SK-N-SH (cell line): ENCODE results near the gene OR51V1. TPM values are rescaled to one million over a fixed set of nuclear protein-coding genes. Genes with fewer than 3 reads are reported as not detected.

ENCODE experiments used
- CTCF ChIA-PET: fragments of 300-600, 350-600 bp; formaldehyde crosslinking; extraction: SDS; loops from one replicate; lab custom pipeline; 2021; lab: Yijun Ruan, JAX
- POLR2A ChIA-PET: fragments of 350-600 bp; sonication (Branson Sonifier 250); formaldehyde crosslinking; extraction: SDS; loops from one replicate; lab custom pipeline; 2020; ENCODE audit warnings: antibody characterized with exemption, inconsistent platforms; lab: Yijun Ruan, JAX
- DNase-seq: peaks from one replicate; pipeline ENCODE4 v3.0.0; 2012
- H2AFZ ChIP-seq: fragments of 200-600 bp; sonication (generic); 2 replicates; pipeline ENCODE4 v1.8.1; 2016; ENCODE audit warnings: antibody characterized with exemption, mild to moderate bottlenecking, low read depth
- H3F3A ChIP-seq: fragments of 200-600 bp; sonication (generic); replicated peaks from 2 replicates; pipeline ENCODE3; 2016; ENCODE audit warnings: antibody characterized with exemption, mild to moderate bottlenecking; ENCODE audit not compliant: insufficient read depth
- H3K27ac ChIP-seq, 2 experiments: fragments of 200-500 bp in 1 of 2; fragments of 200-600 bp in 1 of 2; sonication (Bioruptor generic) in 1 of 2; sonication (generic), shearing (Covaris generic) in 1 of 2; 2 replicates each; pipeline versions ENCODE4 v1.5.1 to v1.6.1; 2014 to 2016; ENCODE audit warnings: low read depth in 2 of 2, inconsistent platforms in 1 of 2, low read length in 1 of 2, mild to moderate bottlenecking in 1 of 2, mixed read lengths in 1 of 2
- H3K27me3 ChIP-seq: fragments of 200-600 bp; sonication (generic), shearing (Covaris generic); 2 replicates; pipeline ENCODE4 v1.6.1; 2016; ENCODE audit warnings: mixed run types; ENCODE audit not compliant: insufficient read depth
- H3K36me3 ChIP-seq, 2 experiments: fragments of 200-500 bp in 1 of 2; fragments of 200-600 bp in 1 of 2; sonication (Bioruptor generic) in 1 of 2; sonication (generic) in 1 of 2; replicated peaks in 1 of 2; 2 replicates each; pipeline versions ENCODE3 to v1.5.1; 2014 to 2016; ENCODE audit warnings: low read length in 1 of 2, mild to moderate bottlenecking in 1 of 2; ENCODE audit not compliant: insufficient read depth in 2 of 2, control insufficient read depth in 1 of 2
- H3K4me1 ChIP-seq, 2 experiments: fragments of 200-500 bp in 1 of 2; fragments of 200-600 bp in 1 of 2; sonication (Bioruptor generic) in 1 of 2; sonication (generic), shearing (Covaris generic) in 1 of 2; 2 replicates each; pipeline versions ENCODE4 v1.5.1 to v1.6.1; 2014 to 2016; ENCODE audit warnings: low read depth in 1 of 2, low read length in 1 of 2, mixed run types in 1 of 2; ENCODE audit not compliant: insufficient read depth in 2 of 2, control insufficient read depth in 1 of 2
- H3K4me2 ChIP-seq: fragments of 200-600 bp; sonication (generic), shearing (Covaris generic); 2 replicates; pipeline ENCODE4 v1.6.1; 2017; ENCODE audit warnings: mixed run types
- H3K4me3 ChIP-seq, 2 experiments: fragments of 200-500 bp in 1 of 2; fragments of 200-600 bp in 1 of 2; sonication (Bioruptor generic) in 1 of 2; sonication (generic), shearing (Covaris generic) in 1 of 2; 2 replicates each; pipeline versions ENCODE4 v1.5.1 to v1.8.1; 2014 to 2016; ENCODE audit warnings: low read depth in 2 of 2, inconsistent platforms in 1 of 2, low read length in 1 of 2, mild to moderate bottlenecking in 1 of 2, mixed read lengths in 1 of 2, moderate library complexity in 1 of 2
- H3K79me2 ChIP-seq: fragments of 200-600 bp; sonication (generic); 2 replicates; pipeline ENCODE4 v1.8.1; 2017; ENCODE audit warnings: mild to moderate bottlenecking; ENCODE audit not compliant: insufficient read depth
- H3K9ac ChIP-seq: fragments of 200-600 bp; sonication (generic); 2 replicates; pipeline ENCODE4 v1.6.1; 2017; ENCODE audit warnings: mixed run types
- H3K9me2 ChIP-seq: fragments of 200-600 bp; sonication (generic); 2 replicates; pipeline ENCODE4 v1.6.1; 2017; ENCODE audit warnings: mixed run types
- H3K9me3 ChIP-seq: fragments of 200-600 bp; sonication (generic); 2 replicates; pipeline ENCODE4 v1.6.1; 2017; ENCODE audit warnings: mixed run types, mild to moderate bottlenecking, moderate library complexity
- H4K20me1 ChIP-seq: fragments of 200-600 bp; sonication (generic); 2 replicates; pipeline ENCODE4 v1.6.1; 2017; ENCODE audit warnings: mild to moderate bottlenecking, mixed run types; ENCODE audit not compliant: insufficient read depth
- CHD2 ChIP-seq: fragments of 150-350 bp; IDR thresholded peaks from 2 replicates; pipeline ENCODE4 v1.6.1; 2018; ENCODE audit warnings: low read length; ENCODE audit not compliant: partially characterized antibody
- EP300 ChIP-seq, 2 experiments: IDR thresholded peaks; 2 replicates each; pipeline versions ENCODE4 v1.4.0 to v1.6.1; 2012; ENCODE audit warnings: borderline replicate concordance in 1 of 2, low read depth in 1 of 2, low read length in 1 of 2
- FOXM1 ChIP-seq: IDR thresholded peaks from 2 replicates; pipeline ENCODE4 v1.4.0; 2012; ENCODE audit warnings: low read depth, mild to moderate bottlenecking
- GABPA ChIP-seq: IDR thresholded peaks from 2 replicates; pipeline ENCODE4 v1.4.0; 2012; ENCODE audit warnings: low read depth, mild to moderate bottlenecking
- GATA2 ChIP-seq: sonication (generic); formaldehyde crosslinking; IDR thresholded peaks from 2 replicates; pipeline ENCODE4 v1.5.0; 2020; ENCODE audit warnings: mild to moderate bottlenecking, missing genetic modification reagents
- JUND ChIP-seq: IDR thresholded peaks from 2 replicates; pipeline ENCODE4 v1.4.0; 2012
- MEF2A ChIP-seq: IDR thresholded peaks from 2 replicates; pipeline ENCODE4 v1.4.0; 2012; ENCODE audit warnings: low read depth, borderline replicate concordance
- NFIC ChIP-seq: IDR thresholded peaks from 2 replicates; pipeline ENCODE4 v1.4.0; 2012; ENCODE audit warnings: borderline replicate concordance
- NRF1 ChIP-seq: IDR thresholded peaks from 2 replicates; pipeline ENCODE4 v1.6.1; 2012; ENCODE audit warnings: low read depth, mild to moderate bottlenecking, low read length
- RAD21 ChIP-seq: IDR thresholded peaks from 2 replicates; pipeline ENCODE4 v1.6.1; 2012; ENCODE audit warnings: mild to moderate bottlenecking, low read length
- SMC3 ChIP-seq: IDR thresholded peaks from 2 replicates; pipeline ENCODE4 v1.6.1; 2012; ENCODE audit warnings: low read depth, low read length, improper control_type of control experiment
- TAF1 ChIP-seq: IDR thresholded peaks from 2 replicates; pipeline ENCODE4 v1.6.1; 2012; ENCODE audit warnings: low read depth, mild to moderate bottlenecking, low read length, moderate library complexity, borderline replicate concordance
- WGBS: methylation state at CpG from one replicate; pipeline ENCODE4 v1.1.6; 2017; ENCODE audit warnings: low lambda C conversion rate; 5-methylcytosine and 5-hydroxymethylcytosine counted together
- polyA plus RNA-seq, 3 experiments: library from polyadenylated mRNA; depleted of rRNA; stranded (reverse); fragments of >200 nt; gene quantifications; 2 replicates each; pipeline ENCODE4 v1.2.3, GENCODE V29; 2012
- TF ChIP-seq, protein P1 (sequence below): fragments of 150-350 bp; IDR thresholded peaks from 2 replicates; pipeline ENCODE4 v1.6.1; 2017; ENCODE audit warnings: antibody characterized with exemption, low read length, low read depth, borderline replicate concordance
- TF ChIP-seq, protein P2 (sequence below): IDR thresholded peaks from 2 replicates; pipeline ENCODE4 v1.4.0; 2012; ENCODE audit warnings: low read depth
- TF ChIP-seq, protein P3 (sequence below): IDR thresholded peaks from 2 replicates; pipeline ENCODE4 v1.4.0; 2012; ENCODE audit warnings: low read depth, borderline replicate concordance
- TF ChIP-seq, protein P4 (sequence below): IDR thresholded peaks from 2 replicates; pipeline ENCODE4 v1.4.0; 2012; ENCODE audit warnings: low read depth, borderline replicate concordance
- TF ChIP-seq, protein P5 (sequence below): IDR thresholded peaks from 2 replicates; pipeline ENCODE4; 2012

OR51V1 gene
- polyA plus RNA-seq, 1 of the 3 experiments (the other 2 are of a cell fraction) = not detected

DNA sequence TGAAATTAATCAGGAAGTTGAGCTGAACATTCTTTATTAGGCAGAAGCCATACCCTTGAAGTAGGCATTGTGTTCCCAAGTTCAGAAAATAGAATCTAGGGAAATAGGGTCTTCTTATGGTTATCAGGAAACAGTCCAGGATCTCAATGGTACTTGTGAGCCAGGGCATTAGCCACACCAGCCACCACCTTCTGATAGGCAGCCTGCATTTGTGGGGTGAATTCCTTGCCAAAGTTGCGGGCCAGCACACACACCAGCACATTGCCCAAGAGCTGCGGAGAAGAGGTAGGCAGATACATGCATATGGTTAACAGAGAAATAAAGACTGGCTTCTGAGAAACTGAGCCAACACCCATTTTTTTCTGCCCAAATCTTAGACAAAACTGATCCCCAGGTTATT lies 32.3 kb upstream of the OR51V1 start (continued):
- TF ChIP-seq, protein P1, sequence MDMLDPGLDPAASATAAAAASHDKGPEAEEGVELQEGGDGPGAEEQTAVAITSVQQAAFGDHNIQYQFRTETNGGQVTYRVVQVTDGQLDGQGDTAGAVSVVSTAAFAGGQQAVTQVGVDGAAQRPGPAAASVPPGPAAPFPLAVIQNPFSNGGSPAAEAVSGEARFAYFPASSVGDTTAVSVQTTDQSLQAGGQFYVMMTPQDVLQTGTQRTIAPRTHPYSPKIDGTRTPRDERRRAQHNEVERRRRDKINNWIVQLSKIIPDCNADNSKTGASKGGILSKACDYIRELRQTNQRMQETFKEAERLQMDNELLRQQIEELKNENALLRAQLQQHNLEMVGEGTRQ = no peak
- TF ChIP-seq GATA2 (CRISPR knock-in tag) (no peak), GABPA (no peak), NRF1 (no peak), RAD21 (no peak), TAF1 (no peak)
- TF ChIP-seq, protein P2, sequence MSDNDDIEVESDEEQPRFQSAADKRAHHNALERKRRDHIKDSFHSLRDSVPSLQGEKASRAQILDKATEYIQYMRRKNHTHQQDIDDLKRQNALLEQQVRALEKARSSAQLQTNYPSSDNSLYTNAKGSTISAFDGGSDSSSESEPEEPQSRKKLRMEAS = no peak

DNA sequence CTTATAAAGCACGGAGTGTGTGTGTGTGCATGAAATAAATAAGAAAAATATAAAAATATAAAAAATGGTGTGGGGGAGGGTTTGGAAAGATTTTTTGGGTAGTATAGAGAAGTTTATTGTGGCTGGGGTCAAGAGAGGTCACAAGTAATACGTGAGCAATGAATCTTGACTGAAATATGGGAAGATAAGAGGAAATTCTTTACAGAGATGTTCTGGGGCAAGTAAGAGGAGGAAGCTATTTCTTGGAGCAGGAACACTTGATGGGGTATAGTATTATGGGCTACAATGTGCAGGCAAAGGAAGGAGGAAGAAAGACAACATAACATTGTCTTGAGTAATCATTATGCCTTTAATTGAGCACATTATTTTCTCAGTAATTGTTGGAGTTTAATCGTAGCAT lies 31.7 kb upstream of the OR51V1 start:
- no peak overlapping the region for H3K4me3 ChIP-seq
- H3K4me1 ChIP-seq = no peaks in the 10 kb centered on the region
- H3K36me3 ChIP-seq = no peaks in the 10 kb centered on the region
- no peaks in the 10 kb centered on the region for H3K27me3 ChIP-seq
- TF ChIP-seq CHD2 = no peak
- TF ChIP-seq SMC3 = no peak
- H3K9ac ChIP-seq = no peak overlapping the region
- no peaks in the 10 kb centered on the region for H3K9me2 ChIP-seq
- no peaks in the 10 kb centered on the region for H4K20me1 ChIP-seq
- DNase-seq = no peak
- H3F3A ChIP-seq = no peaks in the 10 kb centered on the region
- H3K79me2 ChIP-seq = no peaks in the 10 kb centered on the region
- 10% methylated on average over 3 of the region's 3 CpGs for WGBS
- CTCF ChIA-PET = no interaction called here
- H2AFZ ChIP-seq = no peak overlapping the region
- H3K4me2 ChIP-seq = no peak overlapping the region
- no peak overlapping the region for H3K27ac ChIP-seq
- no peaks in the 10 kb centered on the region for H3K9me3 ChIP-seq
- POLR2A ChIA-PET = no interaction called here

DNA sequence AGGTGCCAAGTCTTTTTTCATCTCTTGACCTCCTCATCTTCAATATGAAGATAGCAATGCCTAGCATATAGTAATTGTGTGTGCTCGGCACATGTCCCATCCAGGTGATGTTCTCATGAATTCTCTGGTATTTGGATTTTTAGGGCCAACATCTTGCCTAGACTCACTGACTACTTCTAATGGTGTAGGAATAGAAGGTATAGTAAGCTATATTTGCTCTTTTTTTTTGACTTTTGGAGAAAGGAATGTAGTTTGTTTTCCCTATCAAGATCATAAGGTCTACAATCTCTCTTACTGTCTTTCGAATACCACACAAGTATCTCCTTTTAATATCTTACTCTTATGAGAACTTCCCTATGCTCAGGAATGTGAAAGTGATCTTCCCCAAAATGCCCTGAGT lies 30.6 kb upstream of the OR51V1 start:
- H3K27me3 ChIP-seq = no peaks in the 10 kb centered on the region
- H3F3A ChIP-seq = no peaks in the 10 kb centered on the region
- no peak overlapping the region for H3K9ac ChIP-seq
- H3K4me1 ChIP-seq = no peaks in the 10 kb centered on the region
- H3K79me2 ChIP-seq = no peaks in the 10 kb centered on the region
- no peaks in the 10 kb centered on the region for H3K36me3 ChIP-seq
- H3K9me3 ChIP-seq = no peaks in the 10 kb centered on the region
- no peak overlapping the region for H2AFZ ChIP-seq
- no peak overlapping the region for H3K4me3 ChIP-seq
- no peak overlapping the region for H3K27ac ChIP-seq
- ChIA-PET POLR2A (no interaction called here), CTCF (no interaction called here)
- no peaks in the 10 kb centered on the region for H3K9me2 ChIP-seq
- no peak for DNase-seq
- WGBS = 1% methylated on average over 2 of the region's 2 CpGs
- no peak overlapping the region for H3K4me2 ChIP-seq
- no peak for TF ChIP-seq FOXM1
- no peak for TF ChIP-seq MEF2A
- TF ChIP-seq, all 33 proteins: peak for 0
- no peaks in the 10 kb centered on the region for H4K20me1 ChIP-seq

DNA sequence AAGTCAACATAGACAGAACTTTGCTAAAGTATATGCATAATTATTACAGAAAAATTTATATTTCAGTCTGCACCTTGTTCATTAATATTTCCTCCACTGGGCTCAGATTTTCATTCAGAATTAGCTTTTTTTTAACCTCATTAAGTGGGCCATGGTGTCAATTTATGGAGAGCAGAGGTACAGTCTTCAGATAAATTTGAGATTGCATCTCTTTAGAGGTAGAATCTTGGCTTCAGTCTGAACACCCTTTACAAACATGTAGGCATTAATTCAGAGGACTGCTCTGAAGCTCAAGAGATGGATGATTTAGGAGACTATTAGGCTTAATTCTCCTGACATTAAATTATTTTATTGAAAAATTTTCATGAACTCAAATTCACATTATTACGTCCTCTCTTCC lies 29.8 kb upstream of the OR51V1 start:
- no peaks in the 10 kb centered on the region for H3K4me1 ChIP-seq
- no peaks in the 10 kb centered on the region for H3K9me3 ChIP-seq
- ChIA-PET POLR2A (no interaction called here), CTCF (no interaction called here)
- H3F3A ChIP-seq = no peaks in the 10 kb centered on the region
- H2AFZ ChIP-seq = no peak overlapping the region
- H3K4me3 ChIP-seq = no peak overlapping the region
- H3K4me2 ChIP-seq = no peak overlapping the region
- no peaks in the 10 kb centered on the region for H3K36me3 ChIP-seq
- H3K9me2 ChIP-seq = no peaks in the 10 kb centered on the region
- no peaks in the 10 kb centered on the region for H3K79me2 ChIP-seq
- H3K27ac ChIP-seq = no peak overlapping the region
- DNase-seq = no peak
- H3K9ac ChIP-seq = no peak overlapping the region
- 5% methylated on average over 1 of the region's 1 CpG for WGBS
- H4K20me1 ChIP-seq = no peaks in the 10 kb centered on the region
- H3K27me3 ChIP-seq = no peaks in the 10 kb centered on the region
- TF ChIP-seq JUND (no peak), EP300 (IDR thresholded peaks at IDR 0.05; ENCODE audit: borderline replicate concordance in 1 of 2, low read depth in 1 of 2, low read length in 1 of 2) (no peak), NFIC (no peak), GABPA (no peak)
- TF ChIP-seq, protein P3, sequence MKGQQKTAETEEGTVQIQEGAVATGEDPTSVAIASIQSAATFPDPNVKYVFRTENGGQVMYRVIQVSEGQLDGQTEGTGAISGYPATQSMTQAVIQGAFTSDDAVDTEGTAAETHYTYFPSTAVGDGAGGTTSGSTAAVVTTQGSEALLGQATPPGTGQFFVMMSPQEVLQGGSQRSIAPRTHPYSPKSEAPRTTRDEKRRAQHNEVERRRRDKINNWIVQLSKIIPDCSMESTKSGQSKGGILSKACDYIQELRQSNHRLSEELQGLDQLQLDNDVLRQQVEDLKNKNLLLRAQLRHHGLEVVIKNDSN = no peak
- TF ChIP-seq, protein P4, sequence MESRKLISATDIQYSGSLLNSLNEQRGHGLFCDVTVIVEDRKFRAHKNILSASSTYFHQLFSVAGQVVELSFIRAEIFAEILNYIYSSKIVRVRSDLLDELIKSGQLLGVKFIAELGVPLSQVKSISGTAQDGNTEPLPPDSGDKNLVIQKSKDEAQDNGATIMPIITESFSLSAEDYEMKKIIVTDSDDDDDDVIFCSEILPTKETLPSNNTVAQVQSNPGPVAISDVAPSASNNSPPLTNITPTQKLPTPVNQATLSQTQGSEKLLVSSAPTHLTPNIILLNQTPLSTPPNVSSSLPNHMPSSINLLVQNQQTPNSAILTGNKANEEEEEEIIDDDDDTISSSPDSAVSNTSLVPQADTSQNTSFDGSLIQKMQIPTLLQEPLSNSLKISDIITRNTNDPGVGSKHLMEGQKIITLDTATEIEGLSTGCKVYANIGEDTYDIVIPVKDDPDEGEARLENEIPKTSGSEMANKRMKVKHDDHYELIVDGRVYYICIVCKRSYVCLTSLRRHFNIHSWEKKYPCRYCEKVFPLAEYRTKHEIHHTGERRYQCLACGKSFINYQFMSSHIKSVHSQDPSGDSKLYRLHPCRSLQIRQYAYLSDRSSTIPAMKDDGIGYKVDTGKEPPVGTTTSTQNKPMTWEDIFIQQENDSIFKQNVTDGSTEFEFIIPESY = no peak
- TF ChIP-seq, protein P5, sequence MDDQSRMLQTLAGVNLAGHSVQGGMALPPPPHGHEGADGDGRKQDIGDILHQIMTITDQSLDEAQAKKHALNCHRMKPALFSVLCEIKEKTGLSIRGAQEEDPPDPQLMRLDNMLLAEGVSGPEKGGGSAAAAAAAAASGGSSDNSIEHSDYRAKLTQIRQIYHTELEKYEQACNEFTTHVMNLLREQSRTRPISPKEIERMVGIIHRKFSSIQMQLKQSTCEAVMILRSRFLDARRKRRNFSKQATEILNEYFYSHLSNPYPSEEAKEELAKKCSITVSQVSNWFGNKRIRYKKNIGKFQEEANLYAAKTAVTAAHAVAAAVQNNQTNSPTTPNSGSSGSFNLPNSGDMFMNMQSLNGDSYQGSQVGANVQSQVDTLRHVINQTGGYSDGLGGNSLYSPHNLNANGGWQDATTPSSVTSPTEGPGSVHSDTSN = no peak
